AG04449 (cell line): Measurements from ENCODE around the gene PRDM16.
A peak's percentile ranks its signal among the peaks of the same experiment; 100 is the strongest.

Experiments
- CTCF ChIA-PET: fragments of 350-600 bp; formaldehyde crosslinking; extraction: SDS; loops from one replicate; lab custom pipeline; 2021; ENCODE audit warnings: antibody characterized with exemption; lab: Yijun Ruan, JAX
- POLR2A ChIA-PET: fragments of 400-600, 350-600 bp; formaldehyde crosslinking; extraction: SDS; loops from one replicate; lab custom pipeline; 2020; ENCODE audit warnings: antibody characterized with exemption, inconsistent platforms; lab: Yijun Ruan, JAX
- DNase-seq: peaks from one replicate; pipeline ENCODE4 v3.0.0-alpha.2; 2010; ENCODE audit warnings: low read depth, low spot score
- H3K4me3 ChIP-seq: 2 replicates; pipeline ENCODE4 v1.5.1; 2011; ENCODE audit warnings: low read depth, mild to moderate bottlenecking, control low read depth, low read length
- CTCF ChIP-seq: IDR thresholded peaks from one replicate; pipeline ENCODE4 v1.5.1; 2011; ENCODE audit warnings: mild to moderate bottlenecking, moderate library complexity, low read length, control low read depth, inconsistent platforms; ENCODE audit not compliant: insufficient read depth; ENCODE audit errors: missing control alignments

The PRDM16 gene

GRCh38 chr1:3407021-3407420 lies 338.0 kb downstream of the PRDM16 start:
- no peak overlapping the region for H3K4me3 ChIP-seq
- DNase-seq = no peak
- ChIA-PET POLR2A (no interaction called here), CTCF (interaction anchor here (1.8 kb wide), 1 partner anchor 859 kb away, joined by 5 read pairs; no protein-coding TSS in a partner anchor)
- no peak for TF ChIP-seq CTCF

- no peak overlapping the region for H3K4me3 ChIP-seq
- POLR2A ChIA-PET = no interaction called here
- no peak for DNase-seq
- CTCF ChIA-PET = interaction anchor here (1.2 to 1.5 kb wide), 2 partner anchors 10 to 11 kb away, joined by 3 to 4 read pairs; no protein-coding TSS in a partner anchor
- no peak for TF ChIP-seq CTCF
Measured at GRCh38 chr1:3408751-3409266, 339.8 kb downstream of the PRDM16 start.

GRCh38 chr1:3409366-3410141 lies 340.6 kb downstream of the PRDM16 start:
- no peak for TF ChIP-seq CTCF
- no peak overlapping the region for H3K4me3 ChIP-seq
- POLR2A ChIA-PET = no interaction called here
- CTCF ChIA-PET = interaction anchor here (1.1 to 1.5 kb wide), 4 partner anchors 10 to 374 kb away, joined by 3 to 4 read pairs (median 4); no protein-coding TSS in a partner anchor
- no peak for DNase-seq

- peak; percentile 4 for DNase-seq
- TF ChIP-seq CTCF = peak; percentile 69
- ChIA-PET POLR2A (no interaction called here), CTCF (interaction anchor here (0.6 to 1.4 kb wide), 4 partner anchors 9 to 375 kb away, joined by 3 to 4 read pairs (median 3); no protein-coding TSS in a partner anchor)
- H3K4me3 ChIP-seq = no peak overlapping the region
Measured at GRCh38 chr1:3410142-3410925, 341.3 kb downstream of the PRDM16 start.

GRCh38 chr1:3411806-3412205 lies 342.8 kb downstream of the PRDM16 start:
- ChIA-PET POLR2A (no interaction called here), CTCF (no interaction called here)
- no peak overlapping the region for H3K4me3 ChIP-seq
- no peak for DNase-seq
- no peak for TF ChIP-seq CTCF
